Psoas muscle (tissue), 8 donors: ENCODE measurements around the gene ATP9A. TPM values are rescaled to one million over a fixed set of nuclear protein-coding genes. Genes with fewer than 3 reads are reported as not detected.

ENCODE experiments used
- ATAC-seq, 4 donors: fragments of 200-7000 bp; cut with Tn5 transposase; one replicate each; pipeline ENCODE4 v1.9.1; 2020; ENCODE audit warnings: moderate library complexity in 3 of 4, mild to moderate bottlenecking in 2 of 4
- DNase-seq, 2 donors: peaks; one replicate each; pipeline ENCODE4 v3.0.0-alpha.2; 2020
- H3K27ac ChIP-seq: fragments of 200-600 bp; one replicate; pipeline ENCODE4 v1.8.0; 2022
- H3K27me3 ChIP-seq, 3 donors: fragments of 200-600 bp in 1 of 3; one replicate each; pipeline versions ENCODE4 v1.6.1 to v1.8.0; 2013 to 2022; ENCODE audit warnings: low read length in 2 of 3, mild to moderate bottlenecking in 2 of 3, moderate library complexity in 1 of 3; ENCODE audit not compliant: insufficient read depth in 3 of 3
- H3K36me3 ChIP-seq, 2 donors: fragments of 200-600 bp in 1 of 2; one replicate each; pipeline versions ENCODE4 v1.6.1 to v1.8.0; 2013 to 2022; ENCODE audit warnings: low read depth in 1 of 2, mild to moderate bottlenecking in 1 of 2, moderate library complexity in 1 of 2; ENCODE audit not compliant: insufficient read depth in 1 of 2
- H3K4me1 ChIP-seq: fragments of 200-600 bp; one replicate; pipeline ENCODE4 v1.8.0; 2022
- H3K4me3 ChIP-seq: fragments of 200-600 bp; one replicate; pipeline ENCODE4 v1.8.0; 2022; ENCODE audit warnings: mild to moderate bottlenecking
- H3K9me3 ChIP-seq: fragments of 200-600 bp; one replicate; pipeline ENCODE4 v1.8.0; 2022
- WGBS, 3 donors: extraction: QIAGEN DNeasy Blood & Tissue Kit; methylation state at CpG; one replicate each; pipeline versions ENCODE4 v1.1.6 to v1.1.7; 2013; 5-methylcytosine and 5-hydroxymethylcytosine counted together
- intact Hi-C, 2 donors: fragments of 100-400 bp; cut with DNase I; formaldehyde crosslinking; loops; one replicate each; pipeline versions ENCODE4 v1.11.0 to v1.14.2; 2022
- polyA plus RNA-seq, 3 donors: library from polyadenylated mRNA; stranded (reverse); fragments of 200-250 nt; gene quantifications; one replicate each; pipeline ENCODE4 v1.2.3, GENCODE V29; 2013
- total RNA-seq, 4 donors: library from RNA; stranded (reverse); fragmentation: NEBNext Ultra II Directional in 2 of 4; extraction: Animal tissue kit (Norgen Biotek cat#: 25700) in 2 of 4; gene quantifications; one replicate each; pipeline versions ENCODE4 v1.2.1 to v1.2.4, GENCODE V29; 2021 to 2023
- TF ChIP-seq, protein P1 (sequence below): fragments of 200-600 bp; IDR thresholded peaks from one replicate; pipeline ENCODE4 v1.8.0; 2022; ENCODE audit warnings: antibody characterized with exemption
- donor health status: healthy with polysubstance abuse.
- donor health status: DM: no; HTN: no; CAD: no; lungs with moderate emphysema.
- donor health status: Bipolar disorder and iron deficiency.
- donor health status: healthy.
- donor health status: DM: yes; HTN: yes; CAD: no.
- donor health status: DM: no; HTN: no; CAD: no.
- donor health status: DM: no; HTN: no; CAD: no.
- donor health status: DM: yes; HTN: yes; CAD: no.

ATP9A gene
- total and polyA plus RNA-seq, 7 donors = 1.8 to 42.3 (median 17.2) TPM

DNA sequence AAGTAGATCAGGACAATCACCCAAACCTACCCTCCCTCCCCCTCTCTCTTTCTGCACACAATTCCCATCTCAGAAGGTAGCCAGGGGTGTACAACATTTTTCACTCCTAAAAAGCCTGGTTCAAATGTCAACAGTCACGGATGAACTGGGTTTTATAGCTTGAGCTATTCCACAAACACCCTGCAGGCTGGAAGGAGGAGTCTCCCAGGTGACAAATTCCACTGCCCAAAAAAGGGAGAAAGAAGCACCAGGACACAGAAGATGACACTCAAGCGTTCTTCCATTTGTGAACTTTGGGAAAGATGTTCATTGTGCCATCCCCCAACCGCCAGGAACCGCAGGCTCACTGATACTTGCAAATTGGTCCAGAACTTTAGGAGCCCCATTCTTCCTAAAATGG lies 114.1 kb downstream of the ATP9A start:
- Histone ChIP-seq H3K4me1 (peaks cover 4% of the 10 kb centered on the region), H3K36me3 (peaks cover 0 to 12% of the 10 kb centered on the region in 2 donors), H3K27ac (no peak overlapping the region), H3K9me3 (no peaks in the 10 kb centered on the region), H3K4me3 (no peak overlapping the region), H3K27me3 (no peaks in the 10 kb centered on the region)
- DNase-seq (no peak), ATAC-seq (no peak)
- TF ChIP-seq, protein P1, sequence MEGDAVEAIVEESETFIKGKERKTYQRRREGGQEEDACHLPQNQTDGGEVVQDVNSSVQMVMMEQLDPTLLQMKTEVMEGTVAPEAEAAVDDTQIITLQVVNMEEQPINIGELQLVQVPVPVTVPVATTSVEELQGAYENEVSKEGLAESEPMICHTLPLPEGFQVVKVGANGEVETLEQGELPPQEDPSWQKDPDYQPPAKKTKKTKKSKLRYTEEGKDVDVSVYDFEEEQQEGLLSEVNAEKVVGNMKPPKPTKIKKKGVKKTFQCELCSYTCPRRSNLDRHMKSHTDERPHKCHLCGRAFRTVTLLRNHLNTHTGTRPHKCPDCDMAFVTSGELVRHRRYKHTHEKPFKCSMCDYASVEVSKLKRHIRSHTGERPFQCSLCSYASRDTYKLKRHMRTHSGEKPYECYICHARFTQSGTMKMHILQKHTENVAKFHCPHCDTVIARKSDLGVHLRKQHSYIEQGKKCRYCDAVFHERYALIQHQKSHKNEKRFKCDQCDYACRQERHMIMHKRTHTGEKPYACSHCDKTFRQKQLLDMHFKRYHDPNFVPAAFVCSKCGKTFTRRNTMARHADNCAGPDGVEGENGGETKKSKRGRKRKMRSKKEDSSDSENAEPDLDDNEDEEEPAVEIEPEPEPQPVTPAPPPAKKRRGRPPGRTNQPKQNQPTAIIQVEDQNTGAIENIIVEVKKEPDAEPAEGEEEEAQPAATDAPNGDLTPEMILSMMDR = no peak
- 78 to 90% (median 81%) methylated on average over 4 of the region's 4 CpGs for WGBS, 3 donors
- intact Hi-C loops = no loop called here

DNA sequence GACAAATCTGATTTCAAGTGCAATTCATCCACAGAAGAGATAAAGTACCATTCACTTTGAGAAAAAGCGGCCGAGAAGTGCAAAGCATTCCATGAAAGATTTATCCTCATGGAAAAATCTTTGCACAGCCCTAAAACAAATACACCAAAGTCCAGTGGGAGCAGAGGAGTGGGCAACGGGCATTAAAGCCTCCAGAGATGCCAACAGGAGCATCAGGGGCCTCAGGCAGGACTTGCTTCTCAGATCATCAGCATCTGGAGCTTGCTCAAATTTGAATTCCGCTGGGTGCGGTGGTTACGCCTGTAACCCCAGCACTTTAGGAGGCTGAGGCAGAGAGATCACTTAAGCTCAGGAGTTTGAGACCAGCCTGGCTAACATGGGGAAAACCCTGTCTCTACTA lies 115.0 kb downstream of the ATP9A start:
- Histone ChIP-seq H3K27ac (no peak overlapping the region), H3K4me3 (no peak overlapping the region), H3K4me1 (peaks cover 4% of the 10 kb centered on the region), H3K27me3 (no peaks in the 10 kb centered on the region), H3K36me3 (peaks cover 0 to 12% of the 10 kb centered on the region in 2 donors), H3K9me3 (no peaks in the 10 kb centered on the region)
- no peak for DNase-seq
- TF ChIP-seq, protein P1 = no peak
- intact Hi-C loops = no loop called here
- ATAC-seq = no peak
- 82 to 93% (median 89%) methylated on average over 6 of the region's 6 CpGs for WGBS, 3 donors

DNA sequence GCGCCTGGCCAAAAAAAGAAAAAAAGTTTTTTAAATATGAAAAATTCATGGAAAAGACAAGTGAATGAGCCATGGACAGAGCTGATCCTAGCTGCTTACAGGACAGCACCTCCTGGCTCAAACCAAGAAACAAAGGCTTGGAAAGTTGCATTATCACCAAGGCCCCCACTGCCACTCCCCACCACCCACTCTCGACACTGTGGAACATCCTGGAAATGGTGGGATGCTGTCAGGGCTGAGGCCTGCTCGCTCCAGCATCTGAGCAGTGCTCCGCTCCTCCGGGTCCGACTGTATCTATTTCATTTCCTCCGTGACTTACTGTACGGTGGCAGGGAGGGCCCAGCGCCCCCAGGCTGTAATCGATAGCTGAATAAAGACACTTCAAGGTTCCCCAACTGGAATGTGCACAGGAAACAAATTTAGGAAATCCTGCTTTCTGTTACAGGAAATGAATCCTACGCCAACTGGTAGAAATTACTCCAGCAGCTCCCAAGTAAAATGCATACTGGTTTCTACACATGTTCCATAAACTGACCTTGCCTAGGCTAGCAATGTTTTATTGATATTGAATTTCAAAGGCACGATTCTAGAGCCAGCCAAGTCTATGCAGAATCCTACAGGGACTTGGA lies 116.2 kb downstream of the ATP9A start:
- H3K9me3 ChIP-seq = no peaks in the 10 kb centered on the region
- H3K27ac ChIP-seq = peak overlapping the region; percentile 1
- TF ChIP-seq, protein P1 = no peak
- H3K4me1 ChIP-seq = peaks cover 4% of the 10 kb centered on the region
- H3K4me3 ChIP-seq = no peak overlapping the region
- intact Hi-C loops = no loop called here
- no peak for ATAC-seq
- no peaks in the 10 kb centered on the region for H3K27me3 ChIP-seq
- peaks cover 0 to 11% of the 10 kb centered on the region in 2 donors for H3K36me3 ChIP-seq
- no peak for DNase-seq
- 51 to 64% (median 62%) methylated on average over 12 of the region's 12 CpGs for WGBS, 3 donors

DNA sequence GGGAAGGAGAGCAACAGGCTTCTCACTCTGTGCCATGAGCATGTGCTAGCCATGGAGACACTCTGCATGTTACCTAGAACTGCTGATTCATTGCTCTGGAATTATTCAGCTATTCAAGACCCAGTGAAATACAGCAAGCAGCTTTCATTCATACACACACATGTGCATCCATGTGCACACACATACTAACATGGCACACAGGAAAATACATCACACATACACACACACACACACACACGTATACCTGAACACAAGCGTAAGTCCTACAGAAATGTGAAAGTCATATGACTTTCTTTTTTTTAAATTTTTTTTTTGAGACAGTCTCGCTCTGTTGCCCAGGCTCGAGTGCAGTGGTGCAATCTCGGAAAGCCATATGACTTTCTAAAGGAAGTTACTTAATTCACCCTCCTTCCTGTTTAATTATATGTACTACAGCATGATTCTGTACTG lies 117.5 kb downstream of the ATP9A start:
- H3K27ac ChIP-seq = no peak overlapping the region
- H3K36me3 ChIP-seq = peaks cover 0 to 1% of the 10 kb centered on the region in 2 donors
- no peaks in the 10 kb centered on the region for H3K27me3 ChIP-seq
- 65 to 82% (median 72%) methylated on average over 5 of the region's 5 CpGs for WGBS, 3 donors
- ATAC-seq (peak in 2 of 4 donors; percentile 54 to 68), DNase-seq (no peak)
- TF ChIP-seq, protein P1 = no peak
- intact Hi-C loops = no loop called here
- no peaks in the 10 kb centered on the region for H3K9me3 ChIP-seq
- H3K4me3 ChIP-seq = no peak overlapping the region
- peaks cover 4% of the 10 kb centered on the region for H3K4me1 ChIP-seq

DNA sequence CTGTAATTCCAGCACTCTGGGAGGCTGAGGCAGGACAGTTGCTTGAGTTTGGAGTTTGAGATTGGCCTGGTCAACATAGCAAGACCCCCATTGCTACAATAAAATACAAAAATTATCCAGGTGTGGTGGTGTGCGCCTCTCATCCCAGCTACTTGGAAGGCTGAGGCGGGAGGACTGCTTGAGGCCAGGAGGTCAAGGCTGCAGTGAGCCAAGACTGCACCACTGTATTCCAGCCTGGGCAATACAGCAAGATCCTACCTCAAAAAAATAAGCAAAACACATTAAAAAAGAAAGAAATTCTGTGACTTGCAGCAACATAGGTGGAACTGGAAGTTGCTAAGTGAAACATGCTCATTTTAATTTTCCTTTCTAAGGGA lies 119.6 kb downstream of the ATP9A start:
- Histone ChIP-seq H3K4me3 (no peak overlapping the region), H3K9me3 (no peaks in the 10 kb centered on the region), H3K27me3 (peaks cover 0 to 2% (median 0%) of the 10 kb centered on the region in 3 donors), H3K4me1 (peaks cover 4% of the 10 kb centered on the region), H3K27ac (no peak overlapping the region), H3K36me3 (no peaks in the 10 kb centered on the region)
- ATAC-seq (no peak), DNase-seq (no peak)
- 96 to 98% (median 97%) methylated on average over 2 of the region's 2 CpGs for WGBS, 3 donors
- intact Hi-C loops = no loop called here
- TF ChIP-seq, protein P1 = no peak
